ENCODE measurements around the gene ZNF467. TPM values are rescaled to one million over a fixed set of nuclear protein-coding genes. Genes with fewer than 3 reads are reported as not detected.
A peak's percentile ranks its signal among the peaks of the same experiment; 100 is the strongest.

The ZNF467 gene
- total RNA-seq, 1 experiment from 2014 or later, result 0.71 TPM

- DNase-seq, result no peak
- Histone ChIP-seq H3K9me2 (replicated peaks; ENCODE audit: insufficient read depth, low read length) (no peaks in the 10 kb centered on the region), H3K79me2 (ENCODE audit: low read length) (no peaks in the 10 kb centered on the region), H3K4me2 (ENCODE audit: low read depth, low read length, poor library complexity, severe bottlenecking) (no peak overlapping the region), H3K9me3 (ENCODE audit: low read length) (no peaks in the 10 kb centered on the region), H2AFZ (ENCODE audit: low read length) (no peak overlapping the region), H3K27ac (ENCODE audit: low read length) (no peak overlapping the region), H3K27me3 (ENCODE audit: low read length) (no peaks in the 10 kb centered on the region), H3K9ac (ENCODE audit: low read length) (no peak overlapping the region), H4K20me1 (ENCODE audit: insufficient read depth, low read depth, low read length) (no peaks in the 10 kb centered on the region), H3K36me3 (ENCODE audit: insufficient read depth, low read length) (no peaks in the 10 kb centered on the region), H3K4me1 (ENCODE audit: low read length) (peaks cover 6% of the 10 kb centered on the region), H3K4me3 (ENCODE audit: low read length) (no peak overlapping the region)
Observed at GRCh38 chr7:149785983-149786382, 12.6 kb upstream of the ZNF467 start.

GRCh38 chr7:149785402-149785801 lies 12.0 kb upstream of the ZNF467 start:
- Histone ChIP-seq H3K4me2 (ENCODE audit: low read depth, low read length, poor library complexity, severe bottlenecking) (no peak overlapping the region), H3K9ac (ENCODE audit: low read length) (no peak overlapping the region), H3K4me1 (ENCODE audit: low read length) (peaks cover 11% of the 10 kb centered on the region), H3K9me2 (replicated peaks; ENCODE audit: insufficient read depth, low read length) (no peaks in the 10 kb centered on the region), H4K20me1 (ENCODE audit: insufficient read depth, low read depth, low read length) (no peaks in the 10 kb centered on the region), H3K4me3 (ENCODE audit: low read length) (no peak overlapping the region), H2AFZ (ENCODE audit: low read length) (no peak overlapping the region), H3K9me3 (ENCODE audit: low read length) (no peaks in the 10 kb centered on the region), H3K79me2 (ENCODE audit: low read length) (no peaks in the 10 kb centered on the region), H3K27ac (ENCODE audit: low read length) (no peak overlapping the region), H3K36me3 (ENCODE audit: insufficient read depth, low read length) (no peaks in the 10 kb centered on the region), H3K27me3 (ENCODE audit: low read length) (no peaks in the 10 kb centered on the region)
- DNase-seq, result no peak

- no peak overlapping the region for H2AFZ ChIP-seq (ENCODE audit: low read length)
- no peaks in the 10 kb centered on the region for H3K79me2 ChIP-seq (ENCODE audit: low read length)
- DNase-seq, result no peak
- H3K27me3 ChIP-seq (ENCODE audit: low read length), result no peaks in the 10 kb centered on the region
- H4K20me1 ChIP-seq (ENCODE audit: insufficient read depth, low read depth, low read length), result no peaks in the 10 kb centered on the region
- H3K36me3 ChIP-seq (ENCODE audit: insufficient read depth, low read length), result no peaks in the 10 kb centered on the region
- H3K9ac ChIP-seq (ENCODE audit: low read length), result no peak overlapping the region
- no peak overlapping the region for H3K27ac ChIP-seq (ENCODE audit: low read length)
- H3K9me2 ChIP-seq (replicated peaks; ENCODE audit: insufficient read depth, low read length), result no peaks in the 10 kb centered on the region
- H3K9me3 ChIP-seq (ENCODE audit: low read length), result no peaks in the 10 kb centered on the region
- no peak overlapping the region for H3K4me3 ChIP-seq (ENCODE audit: low read length)
- peaks cover 11% of the 10 kb centered on the region for H3K4me1 ChIP-seq (ENCODE audit: low read length)
- H3K4me2 ChIP-seq (ENCODE audit: low read depth, low read length, poor library complexity, severe bottlenecking), result no peak overlapping the region
Observed at GRCh38 chr7:149784251-149784608, 10.8 kb upstream of the ZNF467 start.

- no peaks in the 10 kb centered on the region for H4K20me1 ChIP-seq (ENCODE audit: insufficient read depth, low read depth, low read length)
- DNase-seq, result no peak
- H3K4me3 ChIP-seq (ENCODE audit: low read length), result no peak overlapping the region
- no peak overlapping the region for H3K9ac ChIP-seq (ENCODE audit: low read length)
- H3K9me2 ChIP-seq (replicated peaks; ENCODE audit: insufficient read depth, low read length), result no peaks in the 10 kb centered on the region
- no peaks in the 10 kb centered on the region for H3K79me2 ChIP-seq (ENCODE audit: low read length)
- no peaks in the 10 kb centered on the region for H3K27me3 ChIP-seq (ENCODE audit: low read length)
- H3K4me2 ChIP-seq (ENCODE audit: low read depth, low read length, poor library complexity, severe bottlenecking), result no peak overlapping the region
- peaks cover 11% of the 10 kb centered on the region for H3K4me1 ChIP-seq (ENCODE audit: low read length)
- H3K27ac ChIP-seq (ENCODE audit: low read length), result no peak overlapping the region
- H2AFZ ChIP-seq (ENCODE audit: low read length), result no peak overlapping the region
- no peaks in the 10 kb centered on the region for H3K9me3 ChIP-seq (ENCODE audit: low read length)
- no peaks in the 10 kb centered on the region for H3K36me3 ChIP-seq (ENCODE audit: insufficient read depth, low read length)
Observed at GRCh38 chr7:149783386-149784250, 10.2 kb upstream of the ZNF467 start.

GRCh38 chr7:149782682-149783345 lies 9.4 kb upstream of the ZNF467 start:
- H3K9me3 ChIP-seq (ENCODE audit: low read length), result no peaks in the 10 kb centered on the region
- H3K4me3 ChIP-seq (ENCODE audit: low read length), result no peak overlapping the region
- no peak overlapping the region for H3K4me2 ChIP-seq (ENCODE audit: low read depth, low read length, poor library complexity, severe bottlenecking)
- no peak overlapping the region for H2AFZ ChIP-seq (ENCODE audit: low read length)
- H3K79me2 ChIP-seq (ENCODE audit: low read length), result no peaks in the 10 kb centered on the region
- H3K36me3 ChIP-seq (ENCODE audit: insufficient read depth, low read length), result no peaks in the 10 kb centered on the region
- H3K9ac ChIP-seq (ENCODE audit: low read length), result no peak overlapping the region
- no peaks in the 10 kb centered on the region for H3K9me2 ChIP-seq (replicated peaks; ENCODE audit: insufficient read depth, low read length)
- H3K4me1 ChIP-seq (ENCODE audit: low read length), result peaks cover 11% of the 10 kb centered on the region
- no peaks in the 10 kb centered on the region for H3K27me3 ChIP-seq (ENCODE audit: low read length)
- H4K20me1 ChIP-seq (ENCODE audit: insufficient read depth, low read depth, low read length), result no peaks in the 10 kb centered on the region
- no peak for DNase-seq
- H3K27ac ChIP-seq (ENCODE audit: low read length), result no peak overlapping the region

- Histone ChIP-seq H3K27ac (ENCODE audit: low read length) (no peak overlapping the region), H3K9me2 (replicated peaks; ENCODE audit: insufficient read depth, low read length) (no peaks in the 10 kb centered on the region), H3K79me2 (ENCODE audit: low read length) (no peaks in the 10 kb centered on the region), H3K9me3 (ENCODE audit: low read length) (no peaks in the 10 kb centered on the region), H4K20me1 (ENCODE audit: insufficient read depth, low read depth, low read length) (no peaks in the 10 kb centered on the region), H3K4me3 (ENCODE audit: low read length) (no peak overlapping the region), H2AFZ (ENCODE audit: low read length) (no peak overlapping the region), H3K9ac (ENCODE audit: low read length) (no peak overlapping the region), H3K4me1 (ENCODE audit: low read length) (peaks cover 11% of the 10 kb centered on the region), H3K4me2 (ENCODE audit: low read depth, low read length, poor library complexity, severe bottlenecking) (no peak overlapping the region), H3K27me3 (ENCODE audit: low read length) (no peaks in the 10 kb centered on the region), H3K36me3 (ENCODE audit: insufficient read depth, low read length) (no peaks in the 10 kb centered on the region)
- no peak for DNase-seq
Observed at GRCh38 chr7:149781921-149782320, 8.5 kb upstream of the ZNF467 start.

- no peaks in the 10 kb centered on the region for H4K20me1 ChIP-seq (ENCODE audit: insufficient read depth, low read depth, low read length)
- no peaks in the 10 kb centered on the region for H3K36me3 ChIP-seq (ENCODE audit: insufficient read depth, low read length)
- H2AFZ ChIP-seq (ENCODE audit: low read length), result no peak overlapping the region
Observed at GRCh38 chr7:149780636-149781419, 7.4 kb upstream of the ZNF467 start.

GRCh38 chr7:149780056-149780455 lies 6.7 kb upstream of the ZNF467 start:
- H4K20me1 ChIP-seq (ENCODE audit: insufficient read depth, low read depth, low read length), result no peaks in the 10 kb centered on the region
- no peak overlapping the region for H3K4me3 ChIP-seq (ENCODE audit: low read length)
- H3K27ac ChIP-seq (ENCODE audit: low read length), result no peak overlapping the region
- peaks cover 11% of the 10 kb centered on the region for H3K4me1 ChIP-seq (ENCODE audit: low read length)
- no peaks in the 10 kb centered on the region for H3K27me3 ChIP-seq (ENCODE audit: low read length)
- no peaks in the 10 kb centered on the region for H3K79me2 ChIP-seq (ENCODE audit: low read length)
- H3K9me3 ChIP-seq (ENCODE audit: low read length), result no peaks in the 10 kb centered on the region
- H3K4me2 ChIP-seq (ENCODE audit: low read depth, low read length, poor library complexity, severe bottlenecking), result no peak overlapping the region
- no peak overlapping the region for H3K9ac ChIP-seq (ENCODE audit: low read length)
- H3K36me3 ChIP-seq (ENCODE audit: insufficient read depth, low read length), result no peaks in the 10 kb centered on the region
- no peak for DNase-seq
- H2AFZ ChIP-seq (ENCODE audit: low read length), result no peak overlapping the region
- H3K9me2 ChIP-seq (replicated peaks; ENCODE audit: insufficient read depth, low read length), result no peaks in the 10 kb centered on the region

More at GRCh38 chr7:149780636-149781419, 7.4 kb upstream of the ZNF467 start:
- Histone ChIP-seq H3K9me3 (ENCODE audit: low read length) (no peaks in the 10 kb centered on the region), H3K27ac (ENCODE audit: low read length) (no peak overlapping the region), H3K4me1 (ENCODE audit: low read length) (peaks cover 11% of the 10 kb centered on the region), H3K4me3 (ENCODE audit: low read length) (no peak overlapping the region), H3K4me2 (ENCODE audit: low read depth, low read length, poor library complexity, severe bottlenecking) (no peak overlapping the region), H3K27me3 (ENCODE audit: low read length) (no peaks in the 10 kb centered on the region), H3K79me2 (ENCODE audit: low read length) (no peaks in the 10 kb centered on the region), H3K9ac (ENCODE audit: low read length) (no peak overlapping the region), H3K9me2 (replicated peaks; ENCODE audit: insufficient read depth, low read length) (no peaks in the 10 kb centered on the region)
- peak; percentile 69 for DNase-seq
